Medulla oblongata (tissue), 1 donor: ENCODE measurements around the gene NFE2L1.
A peak's percentile ranks its signal among the peaks of the same experiment; 100 is the strongest.
"Not testable (repeated sequence)": the region's sequence is repeated elsewhere in the genome, so short reads cannot be mapped to it uniquely, and the experiment has no call there.

ENCODE experiments used
- DNase-seq: peaks from one replicate; pipeline ENCODE4 v3.0.0-alpha.2; 2015; ENCODE audit errors: extremely low spot score

The NFE2L1 gene

GRCh38 chr17:48047741-48048383 lies at the start of gene NFE2L1:
NFE2L1 (plus strand) TSS chr17:48048359; CDS start chr17:48051119, 2,760 bp downstream.
- peak; percentile 100 for DNase-seq

- no peak for DNase-seq
Measured at GRCh38 chr17:47999582-47999981, 48.6 kb upstream of the NFE2L1 start.

GRCh38 chr17:48001197-48001596 lies 47.0 kb upstream of the NFE2L1 start:
- peak; percentile 60 for DNase-seq

- DNase-seq: not testable (repeated sequence)
Measured at GRCh38 chr17:48001657-48002056, 46.5 kb upstream of the NFE2L1 start.

- DNase-seq: peak; percentile 65
Measured at GRCh38 chr17:48002266-48002915, 45.8 kb upstream of the NFE2L1 start.

GRCh38 chr17:48002916-48003416 lies 45.2 kb upstream of the NFE2L1 start:
- DNase-seq: no peak

- no peak for DNase-seq
Measured at GRCh38 chr17:48003417-48004151, 44.6 kb upstream of the NFE2L1 start.

GRCh38 chr17:48004983-48005382 lies 43.2 kb upstream of the NFE2L1 start:
- DNase-seq: no peak

GRCh38 chr17:48006936-48007709 lies 41.0 kb upstream of the NFE2L1 start:
- DNase-seq: no peak

- no peak for DNase-seq
Measured at GRCh38 chr17:48010193-48010592, 38.0 kb upstream of the NFE2L1 start.

- peak; percentile 55 for DNase-seq
Measured at GRCh38 chr17:48011405-48012150, 36.6 kb upstream of the NFE2L1 start.

GRCh38 chr17:48012151-48012520 lies 36.0 kb upstream of the NFE2L1 start:
- DNase-seq: no peak

GRCh38 chr17:48012654-48013053 lies 35.5 kb upstream of the NFE2L1 start:
- DNase-seq: no peak

GRCh38 chr17:48013876-48014594 lies 34.1 kb upstream of the NFE2L1 start:
- DNase-seq: no peak

GRCh38 chr17:48014595-48015111 lies 33.5 kb upstream of the NFE2L1 start:
- no peak for DNase-seq

- no peak for DNase-seq
Measured at GRCh38 chr17:48016112-48016511, 32.0 kb upstream of the NFE2L1 start.

GRCh38 chr17:48017817-48018158 lies 30.4 kb upstream of the NFE2L1 start:
- DNase-seq: not testable (repeated sequence)

- no peak for DNase-seq
Measured at GRCh38 chr17:48021934-48022333, 26.2 kb upstream of the NFE2L1 start.

GRCh38 chr17:48022901-48023300 lies 25.3 kb upstream of the NFE2L1 start:
- DNase-seq: no peak

- peak; percentile 95 for DNase-seq
Measured at GRCh38 chr17:48023400-48024148, 24.6 kb upstream of the NFE2L1 start.
